Measurements from ENCODE around the gene TMEM192.
"Not testable (repeated sequence)": the region's sequence is repeated elsewhere in the genome, so short reads cannot be mapped to it uniquely, and the experiment has no call there.

The TMEM192 gene

DNA sequence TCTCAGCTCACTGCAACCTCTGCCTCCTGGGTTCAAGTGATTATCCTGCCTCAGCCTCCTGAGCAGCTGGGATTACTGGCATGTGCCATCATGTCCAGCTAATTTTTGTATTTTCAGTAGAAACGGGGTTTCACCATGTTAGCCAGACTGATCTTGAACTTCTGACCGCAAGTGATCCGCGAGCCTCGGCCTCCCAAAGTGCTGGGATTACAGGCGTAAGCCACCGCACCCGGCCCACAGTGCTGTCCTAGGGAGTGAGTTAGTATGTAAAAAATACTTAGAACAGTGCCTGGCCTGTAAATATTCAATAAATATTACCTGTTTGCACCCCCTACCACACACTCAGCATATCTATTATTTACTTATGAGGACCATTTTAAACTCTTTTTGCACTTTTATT lies 20.5 kb downstream of the TMEM192 start:
- DNase-seq (ENCODE audit: low read depth): not testable (repeated sequence)

- DNase-seq (ENCODE audit: low read depth): no peak
These were observed 24.3 kb downstream of the TMEM192 start for GRCh38 chr4:165088366-165088765.

- no peak for DNase-seq (ENCODE audit: low read depth)
These were observed 26.7 kb downstream of the TMEM192 start for GRCh38 chr4:165085946-165086345.

DNA sequence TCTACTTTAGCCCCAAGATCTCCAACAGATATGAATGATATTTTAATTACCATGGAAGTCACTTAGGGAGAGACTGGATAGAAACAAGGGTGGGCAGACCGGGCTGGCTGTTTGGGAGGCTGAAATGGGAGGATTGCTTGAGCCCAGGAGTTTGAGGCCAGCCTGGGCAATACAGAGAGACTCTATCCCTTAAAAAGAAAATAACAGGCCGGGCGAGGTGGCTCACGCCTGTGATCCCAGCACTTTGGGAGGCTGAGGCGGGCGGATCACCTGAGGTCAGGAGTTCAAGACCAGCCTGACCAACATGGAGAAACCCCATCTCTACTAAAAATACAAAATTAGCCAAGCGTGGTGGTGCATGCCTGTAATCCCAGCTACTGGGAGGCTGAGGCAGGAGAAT lies 27.9 kb downstream of the TMEM192 start:
- DNase-seq (ENCODE audit: low read depth): not testable (repeated sequence)

GRCh38 chr4:165079476-165079875 lies 33.2 kb downstream of the TMEM192 start:
- no peak for DNase-seq (ENCODE audit: low read depth)

- no peak for DNase-seq (ENCODE audit: low read depth)
These were observed 35.6 kb downstream of the TMEM192 start for GRCh38 chr4:165077034-165077578.

DNA sequence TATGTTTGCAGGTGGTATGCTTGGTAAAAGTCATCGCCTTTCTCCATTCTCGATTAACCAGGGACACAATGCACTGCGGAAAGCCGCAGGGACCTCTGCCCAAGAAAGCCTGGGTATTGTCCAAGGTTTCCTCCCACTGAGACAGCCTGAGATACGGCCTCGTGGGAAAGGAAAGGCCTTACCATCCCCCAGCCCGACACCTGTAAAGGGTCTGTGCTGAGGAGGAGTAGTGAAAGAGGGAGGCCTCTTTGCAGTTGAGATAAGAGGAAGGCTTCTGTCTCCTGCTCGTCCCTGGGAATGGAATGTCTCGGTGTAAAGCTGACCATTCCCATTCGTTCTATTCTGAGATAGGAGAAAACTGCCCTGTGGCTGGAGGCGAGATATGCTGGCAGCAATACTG lies 39.3 kb downstream of the TMEM192 start:
- DNase-seq (ENCODE audit: low read depth): not testable (repeated sequence)

- no peak for DNase-seq (ENCODE audit: low read depth)
These were observed 42.1 kb downstream of the TMEM192 start for GRCh38 chr4:165070560-165070959.

- no peak for DNase-seq (ENCODE audit: low read depth)
These were observed 51.7 kb downstream of the TMEM192 start for GRCh38 chr4:165060938-165061337.

DNA sequence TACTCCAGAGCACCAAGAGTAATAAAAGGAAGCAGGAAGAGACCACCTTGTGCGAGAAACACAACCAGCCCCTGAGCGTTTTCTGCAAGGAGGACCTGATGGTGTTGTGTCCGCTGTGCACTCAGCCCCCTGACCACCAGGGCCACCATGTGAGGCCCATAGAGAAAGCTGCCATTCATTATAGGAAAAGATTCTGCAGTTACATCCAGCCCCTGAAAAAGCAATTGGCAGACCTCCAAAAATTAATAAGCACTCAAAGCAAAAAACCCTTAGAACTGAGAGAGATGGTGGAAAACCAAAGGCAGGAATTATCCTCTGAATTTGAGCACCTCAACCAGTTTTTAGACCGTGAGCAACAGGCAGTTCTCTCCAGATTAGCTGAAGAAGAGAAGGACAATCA lies 53.3 kb downstream of the TMEM192 start:
- DNase-seq (ENCODE audit: low read depth): no peak

DNA sequence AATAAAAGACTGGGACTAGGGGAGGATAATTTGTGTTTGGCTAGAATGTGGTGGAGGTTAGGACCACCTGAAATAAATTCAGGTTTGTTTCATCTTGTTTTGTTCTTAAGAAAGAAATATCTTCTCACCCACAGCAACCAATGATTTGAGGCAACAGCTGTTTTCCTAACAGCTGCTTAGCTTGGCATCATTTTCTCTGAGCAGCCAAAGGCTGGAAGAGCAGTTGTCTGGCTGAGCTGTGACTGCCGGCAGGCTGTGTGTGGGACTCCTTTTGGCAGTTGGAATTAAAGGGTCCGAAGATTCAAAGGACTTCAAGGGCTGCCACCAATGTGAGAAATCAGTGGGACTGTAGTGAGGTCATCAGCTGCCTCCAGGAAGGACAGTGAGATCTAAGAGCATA lies 54.0 kb downstream of the TMEM192 start:
- DNase-seq (ENCODE audit: low read depth): no peak

DNA sequence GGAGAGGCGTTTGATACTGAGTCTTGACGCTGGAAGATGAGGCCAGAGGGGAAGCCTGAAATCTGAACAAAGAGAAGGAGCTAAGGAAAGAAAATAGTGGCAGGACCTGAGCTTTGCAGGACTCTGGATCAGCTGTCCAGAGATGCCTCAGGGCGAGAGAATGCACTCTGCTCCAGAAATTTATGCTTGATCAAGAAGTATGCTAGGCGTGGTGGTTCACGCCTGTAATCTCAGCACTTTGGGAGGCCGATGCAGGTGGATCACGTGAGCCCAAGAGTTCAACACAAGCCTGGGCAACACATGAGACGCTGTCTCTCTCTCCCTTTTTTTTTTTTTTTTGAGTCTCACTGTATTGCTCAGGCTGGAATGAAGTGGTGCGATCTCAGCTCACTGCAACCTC lies 57.1 kb downstream of the TMEM192 start:
- DNase-seq (ENCODE audit: low read depth): no peak

GRCh38 chr4:165053645-165054044 lies 59.0 kb downstream of the TMEM192 start, which contains the start of gene TRIM75:
TRIM75 (plus strand) TSS chr4:165053866; CDS start chr4:165059148, 5,282 bp downstream.
- no peak for DNase-seq (ENCODE audit: low read depth)

DNA sequence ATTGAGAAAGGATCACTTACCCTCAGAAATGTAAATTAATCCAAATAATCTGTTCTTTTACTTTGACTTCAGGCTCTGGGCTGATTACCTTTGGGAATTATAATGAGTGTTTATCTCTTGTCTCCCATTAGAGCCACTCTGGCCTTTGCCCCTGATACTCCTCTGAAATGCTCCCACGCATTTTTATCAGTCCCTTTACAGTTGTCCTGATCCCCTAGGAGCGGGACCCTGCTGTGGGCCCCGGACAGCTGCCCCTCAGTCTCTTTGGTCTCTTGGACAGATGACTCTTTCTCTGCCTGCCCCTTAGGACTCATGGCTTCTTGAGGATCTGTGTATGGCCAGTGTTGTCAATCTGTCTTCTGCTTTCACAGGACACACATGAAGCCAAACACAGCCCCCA lies 60.0 kb downstream of the TMEM192 start:
- DNase-seq (ENCODE audit: low read depth): no peak

GRCh38 chr4:165048170-165048569 lies 64.5 kb downstream of the TMEM192 start:
- DNase-seq (ENCODE audit: low read depth): no peak

DNA sequence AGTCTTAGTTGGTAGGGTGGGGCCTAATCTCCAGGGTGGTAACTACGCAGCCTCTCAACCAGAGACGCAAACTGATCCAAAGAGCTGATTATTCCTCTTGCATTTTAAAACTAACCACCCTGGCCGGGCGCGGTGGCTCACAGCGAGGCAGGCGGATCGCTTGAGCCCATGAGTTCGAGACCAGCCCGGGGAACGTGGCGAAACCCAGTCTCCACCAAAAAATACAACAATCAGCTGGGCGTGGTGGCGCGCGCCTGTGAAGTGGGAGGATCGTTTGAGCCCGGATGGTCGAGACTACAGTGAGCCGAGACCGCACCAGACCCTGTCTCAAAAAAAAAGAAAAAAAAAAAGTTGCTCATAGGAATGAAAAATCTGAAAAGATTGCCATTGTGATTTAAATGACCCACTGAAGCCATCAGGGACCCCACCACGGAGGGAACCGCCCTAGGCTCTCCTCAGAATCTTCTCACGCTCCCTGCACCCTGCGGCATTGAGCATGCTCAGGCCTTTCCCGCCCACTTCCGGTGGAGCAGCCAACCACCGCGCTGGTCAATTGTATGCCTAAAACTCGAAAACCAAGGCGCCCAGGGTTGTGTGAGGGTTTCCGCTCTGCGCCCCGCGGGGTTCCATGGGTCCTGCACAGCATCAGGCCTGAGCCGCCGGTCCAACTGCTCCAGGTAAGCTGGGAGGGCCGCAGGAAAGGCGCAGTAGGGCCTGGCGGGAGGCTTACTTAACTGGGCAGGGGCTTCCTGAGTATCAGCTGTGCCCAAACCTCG lies 81.0 kb downstream of the TMEM192 start, which contains the start of gene TRIM60:
TRIM60 (plus strand) TSS at position 564 of the 776 bp plus-strand sequence. CDS start 8,074 bp downstream, outside the sequence.
- no peak for DNase-seq (ENCODE audit: low read depth)

DNA sequence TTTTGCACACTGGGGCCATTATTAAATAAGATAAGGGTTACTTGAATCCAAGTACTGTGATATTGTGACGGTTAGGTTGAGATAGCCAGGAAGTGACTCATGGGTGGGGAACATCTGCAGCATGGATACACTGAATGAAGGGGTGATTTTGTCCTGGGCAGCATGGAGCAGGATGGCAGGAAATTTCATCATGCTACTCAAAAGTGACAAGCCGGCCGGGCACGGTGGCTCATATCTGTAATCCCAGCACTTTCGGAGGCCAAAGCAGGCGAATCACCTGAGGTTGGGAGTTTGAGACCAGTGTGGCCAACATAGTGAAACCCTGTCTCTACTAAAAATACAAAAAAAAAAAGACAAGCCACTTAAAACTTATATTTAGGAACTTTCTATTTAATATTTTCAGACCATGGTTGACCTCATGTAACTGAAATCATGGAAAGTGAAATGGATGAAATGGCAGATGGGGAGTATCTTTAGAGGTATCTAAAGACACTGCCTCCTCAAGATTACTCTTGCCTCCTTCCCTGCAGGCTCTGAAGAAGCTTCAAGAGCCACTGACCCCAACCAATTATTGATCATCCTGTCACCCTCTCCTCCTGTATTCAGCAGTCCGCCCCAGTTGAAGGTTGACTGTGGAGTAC lies 84.8 kb downstream of the TMEM192 start:
- DNase-seq (ENCODE audit: low read depth): no peak

DNA sequence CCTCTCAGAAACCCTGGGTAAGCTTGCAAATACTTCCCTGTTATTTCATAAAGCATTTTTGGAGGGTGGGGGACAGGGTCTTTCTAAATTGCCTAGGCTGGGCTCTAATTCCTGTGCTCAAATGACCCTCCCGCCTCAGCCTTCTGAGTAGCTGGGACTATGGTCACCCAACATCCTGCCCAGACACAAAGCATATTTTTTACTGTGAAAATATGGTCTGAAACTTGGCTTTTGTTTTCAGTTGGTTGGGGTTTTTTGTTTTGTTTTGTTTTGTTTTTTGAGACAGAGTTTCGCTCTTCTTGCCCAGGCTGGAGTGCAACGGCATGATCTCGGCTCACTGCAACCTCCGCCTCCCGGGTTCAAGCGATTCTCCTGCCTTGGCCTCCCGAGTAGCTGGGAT lies 86.9 kb downstream of the TMEM192 start:
- DNase-seq (ENCODE audit: low read depth): not testable (repeated sequence)

Data from activated T-cell treated with anti-CD3 and anti-CD28 coated beads for 1 hour (primary cell).